Measurements from ENCODE around the gene DLGAP1. TPM values are rescaled to one million over a fixed set of nuclear protein-coding genes. Genes with fewer than 3 reads are reported as not detected.
"Not testable (repeated sequence)": the region's sequence is repeated elsewhere in the genome, so short reads cannot be mapped to it uniquely, and the experiment has no call there.

DLGAP1 gene
- total RNA-seq, 1 donor from 2014 or later = 2.0 TPM

DNA sequence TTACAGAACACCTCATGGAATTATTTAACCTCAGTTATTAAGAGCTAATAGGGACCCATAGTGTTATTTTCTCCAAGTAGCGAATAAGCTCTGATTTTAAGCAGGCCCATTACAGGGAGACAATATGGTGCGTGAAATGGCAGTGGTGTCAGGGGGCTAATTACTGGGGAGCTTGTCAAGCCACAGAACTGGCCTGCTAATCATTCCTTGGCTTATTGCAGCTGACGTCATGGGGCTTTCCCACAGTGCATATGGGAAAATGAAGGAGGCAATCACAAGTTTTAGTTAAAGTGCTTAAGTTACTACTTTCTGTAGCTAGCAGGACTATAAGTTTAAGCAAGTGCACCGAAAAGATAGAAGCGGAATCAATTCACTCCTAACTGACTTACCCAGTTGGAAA, 742.6 kb downstream of the DLGAP1 start:
- no peak for DNase-seq (ENCODE audit: extremely low read depth, low read depth, low spot score)

DNA sequence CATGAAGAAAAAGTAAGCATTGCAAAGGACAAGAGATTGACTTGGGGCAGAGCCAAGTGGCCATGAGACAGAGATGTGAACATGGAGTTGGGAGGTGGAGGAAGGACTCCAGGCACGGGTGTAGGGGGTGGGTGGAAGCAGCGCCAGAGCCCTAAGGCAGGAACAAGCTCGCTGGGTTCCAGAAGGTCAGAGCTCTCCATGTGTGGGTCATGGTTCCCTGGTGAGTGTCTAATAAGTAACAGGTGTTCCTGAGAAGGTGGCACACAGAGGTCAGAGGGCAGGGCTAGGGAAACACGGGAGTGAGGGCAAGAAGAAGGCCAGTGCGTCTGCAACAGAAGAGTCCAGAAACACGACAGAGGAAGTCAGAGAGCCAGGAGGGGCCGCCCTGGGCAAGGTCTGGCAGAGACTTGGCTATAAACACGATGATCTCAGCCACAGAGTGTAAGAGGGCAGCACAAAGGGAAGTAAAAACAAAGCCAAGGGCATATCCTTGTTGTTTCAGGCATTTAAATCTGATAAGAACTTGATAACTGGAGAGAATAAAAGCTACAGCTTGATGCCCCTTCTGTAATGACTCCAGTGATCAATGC, 744.3 kb downstream of the DLGAP1 start:
- DNase-seq (ENCODE audit: extremely low read depth, low read depth, low spot score) = peak; percentile 80

DNA sequence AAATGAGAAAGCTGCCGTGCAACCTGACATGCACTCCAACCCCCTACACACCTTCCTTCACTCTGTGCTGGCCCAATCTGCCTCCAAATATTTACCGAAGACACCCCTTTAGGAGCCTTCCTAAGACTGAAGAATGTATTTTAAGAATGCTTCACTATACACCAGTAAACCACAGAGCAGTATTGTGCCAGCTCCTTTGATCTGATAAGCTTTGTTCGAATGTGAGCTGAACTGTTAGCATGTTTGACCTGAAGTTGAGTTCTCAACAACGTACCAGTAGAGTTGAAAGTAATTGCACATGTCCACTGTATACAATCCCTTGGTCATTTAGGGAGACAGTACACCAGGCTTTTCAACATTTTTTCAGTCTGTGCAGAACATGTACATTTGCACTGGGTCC, 745.9 kb downstream of the DLGAP1 start:
- DNase-seq (ENCODE audit: extremely low read depth, low read depth, low spot score) = no peak

DNA sequence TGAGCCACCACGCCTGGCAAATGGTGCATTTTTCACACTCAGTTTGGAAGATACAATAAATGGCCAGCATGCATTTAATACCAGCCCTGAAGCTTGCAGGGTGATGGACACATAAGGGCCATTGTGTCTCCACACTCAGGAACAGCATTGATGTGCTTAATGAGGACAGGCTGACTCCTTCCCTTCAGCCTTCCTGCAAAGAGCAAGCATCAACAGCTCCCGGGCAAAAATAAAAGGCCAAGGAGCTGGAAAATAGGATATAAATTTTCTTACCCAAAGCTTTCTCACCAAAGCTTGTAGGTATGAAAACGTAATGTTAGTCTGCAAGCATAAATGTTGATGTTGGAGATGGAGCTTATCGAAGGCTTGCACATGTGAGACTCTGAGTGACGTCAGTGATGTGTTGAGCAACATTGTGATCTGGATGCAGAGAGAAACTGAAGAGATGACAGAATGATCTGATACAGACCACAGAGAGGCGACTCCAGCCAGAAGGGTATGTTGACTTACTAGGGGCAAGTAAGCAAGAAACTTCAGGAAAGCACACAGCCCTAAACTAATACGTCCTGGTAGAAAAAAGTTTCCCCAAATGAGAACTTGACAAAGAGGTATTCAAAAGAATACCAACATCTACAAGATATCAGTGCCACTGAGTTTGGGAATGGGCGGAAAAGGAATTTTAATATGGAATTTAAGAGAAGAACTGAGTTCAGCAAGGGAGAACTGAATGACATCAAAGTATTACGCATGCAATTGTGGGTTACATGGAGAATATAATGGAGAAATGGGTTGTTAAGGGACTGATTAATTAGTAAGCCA, 748.6 kb downstream of the DLGAP1 start:
- no peak for DNase-seq (ENCODE audit: extremely low read depth, low read depth, low spot score)

DNA sequence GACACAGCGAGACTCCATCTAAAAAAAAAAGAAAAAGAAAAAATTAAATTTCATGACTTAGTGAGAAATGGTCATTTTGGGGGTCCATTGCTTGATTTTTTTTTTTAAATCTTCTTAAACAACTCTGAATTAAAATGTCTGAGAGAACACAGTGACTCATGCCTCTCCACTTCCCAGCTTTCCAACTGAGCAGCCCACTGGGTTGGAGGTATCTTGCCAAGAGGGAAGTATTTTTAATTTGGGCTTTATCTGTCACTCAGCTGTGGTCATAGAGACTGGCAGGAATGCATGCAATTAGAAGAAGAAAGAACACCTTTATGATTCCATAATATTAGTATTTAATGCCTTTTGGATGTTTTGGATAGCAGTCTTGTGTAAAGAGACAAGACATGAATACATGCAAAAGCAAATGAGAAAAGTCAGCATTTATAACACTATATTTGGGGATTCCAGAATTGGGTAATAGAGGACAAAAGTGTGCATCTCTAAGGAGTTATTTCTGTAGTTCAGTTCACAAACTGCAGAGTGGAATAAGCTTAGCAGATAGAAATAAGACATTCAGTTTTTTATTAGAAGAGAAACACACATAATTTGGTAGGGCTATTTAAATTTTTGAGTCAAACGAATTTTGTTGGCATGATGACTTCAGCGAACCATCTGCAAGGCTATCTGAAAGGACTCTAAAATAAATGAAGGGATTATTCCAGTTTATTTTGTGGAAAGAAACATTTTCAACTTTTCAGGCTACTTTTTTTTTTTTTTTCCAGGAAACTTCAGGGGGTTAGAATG, 750.4 kb downstream of the DLGAP1 start:
- no peak for DNase-seq (ENCODE audit: extremely low read depth, low read depth, low spot score)

DNA sequence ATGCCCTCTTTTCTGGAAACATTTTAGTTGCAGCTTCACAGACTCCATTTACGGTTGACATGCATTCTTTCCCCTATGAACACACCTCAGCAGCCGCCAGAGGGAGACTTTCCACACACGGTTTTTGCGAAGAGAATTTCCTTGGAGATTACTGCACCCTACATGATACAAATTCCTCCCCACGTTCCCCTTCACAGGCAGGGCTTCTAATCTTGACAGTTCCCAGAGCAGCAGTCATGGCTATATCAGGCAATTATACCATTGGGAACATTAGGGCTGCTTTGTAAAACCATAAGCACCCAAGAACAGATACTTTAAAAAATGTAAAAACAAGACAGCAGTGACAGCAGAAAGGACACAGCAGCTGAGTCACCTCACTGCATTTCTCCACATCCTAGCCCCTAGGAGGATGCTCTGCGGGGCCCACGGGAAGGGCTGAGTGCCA, 751.4 kb downstream of the DLGAP1 start:
- no peak for DNase-seq (ENCODE audit: extremely low read depth, low read depth, low spot score)

DNA sequence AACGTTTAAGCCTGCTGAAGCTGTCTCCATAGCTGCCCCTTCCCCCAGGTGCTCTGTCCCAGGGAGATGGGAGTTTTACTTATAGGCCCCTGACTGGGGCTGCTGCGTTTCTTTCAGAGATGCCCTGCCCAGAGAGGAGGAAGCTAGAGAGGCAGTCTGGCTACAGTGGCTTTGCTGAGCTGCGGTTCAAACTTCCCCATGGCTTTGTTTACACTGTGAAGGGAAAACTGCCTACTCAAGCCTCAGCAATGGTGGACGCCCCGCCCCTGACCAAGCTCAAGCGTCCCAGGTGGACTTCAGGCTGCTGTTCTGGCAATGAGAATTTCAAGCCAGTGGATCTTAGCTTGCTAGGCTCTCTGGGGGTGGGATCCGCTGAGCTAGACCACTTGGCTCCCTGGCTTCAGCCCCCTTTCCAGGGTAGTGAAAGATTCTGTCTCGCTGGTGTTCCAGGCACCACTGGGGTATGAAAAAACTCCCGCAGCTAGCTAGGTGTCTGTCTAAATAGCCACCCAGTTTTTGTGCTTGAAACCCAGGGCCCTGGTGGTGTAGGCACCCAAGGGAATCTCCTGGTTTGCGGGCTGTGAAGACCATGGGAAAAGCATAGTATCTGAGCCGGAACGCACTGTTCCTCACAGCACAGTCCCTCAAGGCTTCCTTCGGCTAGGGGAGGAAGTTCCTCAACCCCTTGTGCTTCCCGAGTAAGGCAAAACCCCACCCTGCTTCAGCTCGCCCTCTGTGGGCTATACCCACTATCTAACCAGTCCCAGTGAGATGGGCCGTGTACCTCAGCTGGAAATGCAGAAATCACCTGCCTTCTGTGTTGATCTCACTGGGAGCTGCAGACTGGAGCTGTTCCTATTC, 755.2 kb downstream of the DLGAP1 start:
- not testable (repeated sequence) for DNase-seq (ENCODE audit: extremely low read depth, low read depth, low spot score)

DNA sequence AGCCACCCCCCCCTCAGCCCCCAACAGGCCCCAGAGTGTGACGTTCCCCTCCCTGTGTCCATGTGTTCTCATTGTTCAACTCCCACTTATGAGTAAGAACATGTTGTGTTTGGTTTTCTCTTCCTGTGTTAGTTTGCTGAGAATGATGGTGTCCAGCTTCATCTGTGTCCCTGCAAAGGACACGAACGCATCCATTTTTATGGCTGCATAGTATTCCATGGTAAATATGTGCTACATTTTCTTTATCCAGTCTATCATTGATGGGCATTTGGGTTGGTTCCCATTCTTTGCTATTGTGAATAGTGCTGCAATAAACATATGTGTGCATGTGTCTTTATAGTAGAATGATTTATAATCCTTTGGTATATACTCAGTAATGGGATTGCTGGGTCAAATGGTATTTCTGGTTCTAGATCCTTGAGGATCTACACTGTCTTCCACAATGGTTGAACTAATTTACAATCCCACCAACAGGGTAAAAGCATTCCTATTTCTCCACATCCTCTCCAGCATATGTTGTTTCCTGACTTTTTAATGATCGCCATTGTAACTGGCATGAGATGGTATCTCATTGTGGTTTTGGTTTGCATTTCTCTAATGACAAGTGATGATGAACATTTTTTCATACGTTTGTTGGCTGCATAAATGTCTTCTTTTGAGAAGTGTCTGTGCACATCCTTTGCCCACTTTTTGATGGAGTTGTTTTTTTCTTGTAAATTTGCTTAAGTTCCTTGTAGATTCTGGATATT, 760.9 kb downstream of the DLGAP1 start:
- not testable (repeated sequence) for DNase-seq (ENCODE audit: extremely low read depth, low read depth, low spot score)

DNA sequence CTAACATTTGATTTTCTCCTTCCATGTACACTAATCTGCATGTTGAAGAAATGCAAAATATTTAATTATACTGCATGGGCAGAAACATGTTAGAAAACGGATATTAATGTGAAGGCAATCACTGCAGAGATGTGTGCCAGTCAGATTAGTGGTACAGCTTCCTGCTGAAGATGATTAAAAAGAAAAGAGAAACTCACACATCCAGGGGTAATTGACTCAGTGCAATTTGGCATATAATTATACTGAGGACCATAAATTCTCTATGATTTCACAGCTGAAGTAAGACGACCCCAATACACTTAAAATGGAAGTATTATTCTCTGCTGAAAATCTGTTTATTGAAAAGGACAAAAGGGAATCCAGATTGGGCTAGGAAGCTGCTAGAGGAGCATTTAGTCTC, 761.7 kb downstream of the DLGAP1 start:
- no peak for DNase-seq (ENCODE audit: extremely low read depth, low read depth, low spot score)

DNA sequence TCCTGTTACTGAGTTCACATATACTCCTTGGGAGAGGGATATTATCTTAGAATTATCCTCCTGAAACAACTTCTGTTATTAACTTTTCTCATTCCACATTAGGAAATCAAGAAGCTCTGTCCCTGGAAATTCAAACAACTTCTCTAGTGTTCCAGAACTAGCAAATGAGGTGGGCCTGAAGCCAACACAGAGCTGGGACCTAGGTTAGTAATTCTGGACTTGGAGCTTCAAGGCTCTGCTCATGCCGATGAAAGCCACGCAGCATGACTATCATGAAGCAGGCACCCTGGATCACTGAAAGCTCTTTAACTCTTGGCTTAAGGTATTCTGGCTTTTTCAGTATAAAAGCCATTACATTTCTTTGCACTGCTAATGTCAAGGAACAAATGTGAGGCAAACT, 762.4 kb downstream of the DLGAP1 start:
- no peak for DNase-seq (ENCODE audit: extremely low read depth, low read depth, low spot score)

DNA sequence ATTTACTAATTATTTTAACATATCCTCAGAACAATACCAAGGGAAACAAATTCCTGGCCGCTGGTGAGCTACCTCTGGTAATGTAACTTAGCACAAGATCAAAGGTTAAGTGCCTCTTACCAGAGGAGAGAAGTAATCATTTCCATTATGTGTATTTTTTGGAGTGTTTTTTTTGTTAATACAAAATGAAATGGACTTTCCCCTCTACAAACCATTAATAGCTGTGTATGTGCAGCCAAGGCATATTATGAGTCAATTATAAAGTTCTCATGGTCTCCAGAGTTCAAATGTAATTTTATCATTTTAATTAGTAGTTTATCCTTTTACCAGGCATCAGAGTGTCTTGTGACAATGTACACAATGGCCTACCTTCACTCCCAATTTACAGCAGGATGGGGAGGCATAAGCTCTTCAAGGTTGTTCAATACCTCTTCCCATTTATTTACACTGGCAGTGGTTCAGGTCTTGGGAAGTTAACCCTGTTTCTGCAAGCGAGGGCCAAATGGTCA, 762.9 kb downstream of the DLGAP1 start:
- no peak for DNase-seq (ENCODE audit: extremely low read depth, low read depth, low spot score)

DNA sequence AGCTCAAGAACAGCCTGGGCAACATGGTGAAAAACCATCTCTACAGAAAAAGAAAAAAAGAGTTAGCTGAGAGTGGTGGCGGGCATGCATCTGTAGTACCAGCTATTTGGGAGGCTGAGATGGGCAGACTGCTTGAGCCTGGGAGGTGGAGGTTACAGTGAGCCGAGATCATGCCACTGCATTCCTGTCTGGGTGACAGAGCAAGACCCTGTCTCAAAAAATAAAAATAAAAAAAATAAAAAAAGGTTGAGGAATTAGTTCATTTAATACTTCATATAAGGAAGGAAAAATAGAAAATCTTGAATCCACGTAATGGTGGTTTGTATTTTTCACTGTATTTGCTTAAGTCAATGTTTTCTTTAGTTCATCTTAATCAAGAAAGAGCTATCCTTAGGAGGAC, 763.4 kb downstream of the DLGAP1 start:
- no peak for DNase-seq (ENCODE audit: extremely low read depth, low read depth, low spot score)

DNA sequence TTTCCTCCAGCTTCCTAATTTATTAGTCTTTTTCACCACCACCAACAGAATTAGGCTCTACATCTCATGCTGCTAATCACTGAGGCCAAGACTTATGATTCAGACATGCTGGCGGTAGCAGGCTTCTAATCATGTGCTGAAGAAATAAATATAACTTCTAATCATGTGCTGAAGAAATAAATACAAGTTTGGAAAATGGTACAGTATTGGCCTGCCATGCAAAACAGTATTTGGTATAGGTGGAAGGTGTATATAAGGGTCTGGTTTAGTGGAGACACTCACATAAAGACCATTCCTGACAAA, 764.4 kb downstream of the DLGAP1 start:
- no peak for DNase-seq (ENCODE audit: extremely low read depth, low read depth, low spot score)

DNA sequence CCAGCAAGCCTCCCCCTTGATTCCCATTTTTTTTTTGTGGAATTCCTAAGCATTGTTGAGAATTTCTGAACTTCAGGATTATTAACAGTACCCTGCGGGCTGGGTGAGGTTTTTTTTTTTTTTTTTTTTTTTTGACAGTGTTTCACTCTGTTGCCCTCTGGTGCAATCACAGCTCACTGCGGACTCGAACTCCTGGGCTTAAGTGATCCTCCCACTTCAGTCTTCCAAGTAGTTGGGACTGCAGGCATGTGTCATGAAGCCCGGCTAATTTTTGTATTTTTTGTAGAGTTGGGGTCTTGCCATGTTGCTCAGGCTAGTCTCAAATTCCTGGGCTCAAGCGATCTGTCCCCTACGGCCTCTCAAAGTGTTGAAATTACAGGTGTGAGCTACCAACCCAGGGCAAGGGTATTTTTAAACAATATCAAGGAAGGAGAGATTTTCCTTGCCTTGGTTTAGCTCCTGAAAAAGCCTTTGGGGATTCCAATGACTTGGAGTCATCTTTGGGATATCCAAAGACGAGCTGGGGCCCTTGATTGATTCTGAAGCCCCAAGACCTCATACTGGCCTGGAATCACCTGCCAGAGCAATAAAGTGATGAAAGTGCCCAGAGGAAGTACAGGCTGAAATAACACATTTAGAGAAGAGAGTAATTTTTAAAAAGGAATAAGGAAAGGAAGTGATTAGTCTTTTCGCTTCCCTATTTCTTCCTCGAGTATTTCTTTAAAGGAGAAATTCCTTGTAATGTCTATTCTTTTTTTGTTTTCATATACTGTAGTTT, 764.9 kb downstream of the DLGAP1 start:
- DNase-seq (ENCODE audit: extremely low read depth, low read depth, low spot score) = no peak

DNA sequence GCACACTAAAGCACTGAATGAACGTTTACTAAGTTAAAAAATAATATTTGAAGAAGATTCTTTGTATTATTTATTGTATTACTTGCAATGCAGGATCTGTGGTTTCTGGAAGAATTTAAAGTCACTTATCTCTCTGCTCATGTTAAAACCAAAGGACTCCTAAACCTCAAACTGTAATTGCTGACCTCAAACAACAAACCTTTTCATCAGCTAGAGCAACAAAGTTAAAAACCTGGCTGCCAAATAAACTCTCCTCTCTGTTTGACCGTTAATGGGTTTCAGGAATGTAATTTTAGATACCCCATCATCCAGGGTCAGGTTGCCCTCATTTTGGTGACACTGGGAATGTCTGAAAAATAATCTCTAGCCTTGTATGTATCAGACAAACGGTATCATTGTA, 766.0 kb downstream of the DLGAP1 start:
- DNase-seq (ENCODE audit: extremely low read depth, low read depth, low spot score) = no peak

DNA sequence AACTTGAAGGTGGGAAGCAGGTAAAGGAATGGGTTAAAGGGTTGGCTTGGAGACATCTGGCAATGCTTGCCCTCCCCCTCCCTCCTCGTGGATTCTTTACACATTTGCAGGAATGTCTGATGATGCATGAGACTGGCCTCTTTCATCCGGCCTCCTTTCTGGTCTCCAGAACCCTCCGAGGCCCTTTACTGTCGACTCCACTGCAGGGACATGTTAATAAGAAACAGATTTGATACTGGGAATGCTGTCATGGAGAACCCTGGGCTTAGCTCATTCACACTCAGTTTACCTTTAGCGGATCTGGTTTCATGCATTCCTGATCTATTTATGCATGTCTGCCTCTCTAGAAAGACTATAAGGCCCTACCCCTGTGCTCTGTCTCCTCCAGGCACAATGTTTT, 766.4 kb downstream of the DLGAP1 start:
- DNase-seq (ENCODE audit: extremely low read depth, low read depth, low spot score) = no peak

DNA sequence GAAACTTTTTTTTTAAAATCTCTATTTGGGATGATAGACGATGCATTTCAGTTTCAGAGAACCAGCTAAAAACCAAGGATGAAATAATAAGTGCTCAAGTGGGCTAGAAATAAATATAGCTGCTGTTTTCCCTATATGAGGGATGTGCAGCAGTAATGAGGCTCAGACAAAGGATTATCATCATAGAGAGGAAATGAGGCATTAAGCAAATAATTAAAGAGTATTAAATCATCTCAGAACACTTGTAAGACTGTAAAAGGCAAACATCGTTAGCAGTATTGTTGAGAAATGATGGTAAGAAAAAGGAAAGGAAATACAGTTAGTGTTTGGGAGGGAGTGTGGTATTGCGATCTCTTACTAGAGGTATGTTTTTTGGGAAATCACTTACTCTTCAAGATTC, 771.6 kb downstream of the DLGAP1 start:
- no peak for DNase-seq (ENCODE audit: extremely low read depth, low read depth, low spot score)

DNA sequence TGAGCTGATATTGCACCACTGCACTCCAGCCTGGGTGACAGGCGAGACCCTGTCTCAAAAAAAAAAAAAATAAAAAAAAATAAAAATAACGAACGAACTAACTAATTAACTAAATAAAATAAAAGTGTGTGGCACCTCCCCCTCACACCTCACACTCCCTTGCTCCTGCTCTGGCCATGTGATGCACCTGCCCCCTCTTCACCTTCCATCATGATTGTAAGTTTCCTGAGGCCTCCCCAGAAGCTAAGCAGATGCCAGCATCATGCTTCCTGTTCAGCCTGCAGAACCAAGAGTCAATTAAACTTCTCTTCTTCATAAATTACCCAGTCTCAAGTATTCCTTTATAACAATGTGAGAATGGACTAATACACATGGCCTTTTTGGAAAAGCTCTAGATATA, 773.0 kb downstream of the DLGAP1 start:
- DNase-seq (ENCODE audit: extremely low read depth, low read depth, low spot score) = no peak

DNA sequence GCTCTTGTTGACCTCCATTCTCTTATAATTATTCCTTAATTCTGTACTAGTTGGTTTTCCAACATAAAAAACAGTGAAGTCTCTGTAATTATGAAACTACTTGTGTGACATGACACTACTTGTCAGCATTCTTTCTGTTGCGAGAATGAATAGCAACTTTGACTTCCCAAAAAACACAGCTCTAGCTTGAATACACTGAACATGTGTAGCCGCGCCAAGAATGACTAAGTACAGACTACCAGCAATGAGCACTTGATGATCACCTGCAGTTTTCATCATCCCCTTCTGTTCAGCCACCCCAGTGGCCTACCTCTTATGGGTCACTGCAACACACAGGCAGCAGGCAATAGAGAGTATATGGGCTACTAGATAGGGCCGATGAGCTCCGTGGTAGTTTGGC, 775.9 kb downstream of the DLGAP1 start:
- DNase-seq (ENCODE audit: extremely low read depth, low read depth, low spot score) = no peak

All from glomerular endothelial cell (primary cell).